ENCODE results near the gene SLC4A9. TPM values are rescaled to one million over a fixed set of nuclear protein-coding genes. Genes with fewer than 3 reads are reported as not detected.

Gene SLC4A9
- total and polyA plus RNA-seq, 4 donors = not detected

DNA sequence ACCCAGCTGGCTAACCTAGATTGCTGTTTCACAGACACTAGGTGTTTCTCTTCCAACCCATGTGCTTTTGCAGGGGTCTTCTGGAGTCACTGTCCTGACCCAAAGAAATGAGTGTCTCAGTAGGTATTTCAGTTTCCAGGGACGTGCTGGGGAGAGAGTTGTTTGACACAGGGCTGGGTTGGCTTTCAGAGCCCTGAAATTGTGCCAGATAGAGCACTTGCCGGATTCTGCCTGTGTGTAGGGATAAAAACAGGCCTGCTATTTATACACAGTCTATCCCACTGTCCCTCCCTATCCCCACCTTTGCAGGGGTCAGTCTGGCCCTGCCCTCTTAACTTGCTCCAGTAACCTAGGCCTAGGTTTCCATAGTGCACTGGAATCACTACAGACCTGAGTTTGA lies 12.6 kb upstream of the SLC4A9 start:
- H3K4me3 ChIP-seq (ENCODE audit: low read depth in 1 of 3, low read length in 3 of 3) = no peak overlapping the region
- DNase-seq (ENCODE audit: low spot score) = no peak
- TF ChIP-seq, protein P1, sequence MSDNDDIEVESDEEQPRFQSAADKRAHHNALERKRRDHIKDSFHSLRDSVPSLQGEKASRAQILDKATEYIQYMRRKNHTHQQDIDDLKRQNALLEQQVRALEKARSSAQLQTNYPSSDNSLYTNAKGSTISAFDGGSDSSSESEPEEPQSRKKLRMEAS (IDR thresholded peaks at IDR 0.05) = no peak
- TF ChIP-seq, protein P2, sequence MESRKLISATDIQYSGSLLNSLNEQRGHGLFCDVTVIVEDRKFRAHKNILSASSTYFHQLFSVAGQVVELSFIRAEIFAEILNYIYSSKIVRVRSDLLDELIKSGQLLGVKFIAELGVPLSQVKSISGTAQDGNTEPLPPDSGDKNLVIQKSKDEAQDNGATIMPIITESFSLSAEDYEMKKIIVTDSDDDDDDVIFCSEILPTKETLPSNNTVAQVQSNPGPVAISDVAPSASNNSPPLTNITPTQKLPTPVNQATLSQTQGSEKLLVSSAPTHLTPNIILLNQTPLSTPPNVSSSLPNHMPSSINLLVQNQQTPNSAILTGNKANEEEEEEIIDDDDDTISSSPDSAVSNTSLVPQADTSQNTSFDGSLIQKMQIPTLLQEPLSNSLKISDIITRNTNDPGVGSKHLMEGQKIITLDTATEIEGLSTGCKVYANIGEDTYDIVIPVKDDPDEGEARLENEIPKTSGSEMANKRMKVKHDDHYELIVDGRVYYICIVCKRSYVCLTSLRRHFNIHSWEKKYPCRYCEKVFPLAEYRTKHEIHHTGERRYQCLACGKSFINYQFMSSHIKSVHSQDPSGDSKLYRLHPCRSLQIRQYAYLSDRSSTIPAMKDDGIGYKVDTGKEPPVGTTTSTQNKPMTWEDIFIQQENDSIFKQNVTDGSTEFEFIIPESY (IDR thresholded peaks at IDR 0.05) = no peak
- TF ChIP-seq TAF1 (conservative IDR thresholded peaks at IDR 0.05) (no peak), FOXA2 (IDR thresholded peaks at IDR 0.05) (no peak)
- peak overlapping the region in 1 of 2 donors; percentile 0 for H3K27ac ChIP-seq (ENCODE audit: low read depth in 1 of 2, low read length in 2 of 2)
- H3K9ac ChIP-seq (ENCODE audit: low read depth in 1 of 2, low read length in 2 of 2) = peak overlapping the region; percentile 52
- no peaks in the 10 kb centered on the region for H3K36me3 ChIP-seq (ENCODE audit: control insufficient read depth in 4 of 4, insufficient read depth in 3 of 4, low read depth in 1 of 4, low read length in 3 of 4)
- H3K9me3 ChIP-seq (ENCODE audit: control insufficient read depth in 4 of 4, low read length in 3 of 4) = no peaks in the 10 kb centered on the region
- H3K27me3 ChIP-seq (ENCODE audit: control insufficient read depth in 4 of 4, insufficient read depth in 4 of 4, low read length in 3 of 4) = no peaks in the 10 kb centered on the region
- WGBS = 27% methylated on average over 2 of the region's 2 CpGs
- H3K4me1 ChIP-seq (ENCODE audit: control insufficient read depth in 4 of 4, insufficient read depth in 4 of 4, low read length in 3 of 4) = peaks cover 0 to 17% (median 13%) of the 10 kb centered on the region in 4 donors

DNA sequence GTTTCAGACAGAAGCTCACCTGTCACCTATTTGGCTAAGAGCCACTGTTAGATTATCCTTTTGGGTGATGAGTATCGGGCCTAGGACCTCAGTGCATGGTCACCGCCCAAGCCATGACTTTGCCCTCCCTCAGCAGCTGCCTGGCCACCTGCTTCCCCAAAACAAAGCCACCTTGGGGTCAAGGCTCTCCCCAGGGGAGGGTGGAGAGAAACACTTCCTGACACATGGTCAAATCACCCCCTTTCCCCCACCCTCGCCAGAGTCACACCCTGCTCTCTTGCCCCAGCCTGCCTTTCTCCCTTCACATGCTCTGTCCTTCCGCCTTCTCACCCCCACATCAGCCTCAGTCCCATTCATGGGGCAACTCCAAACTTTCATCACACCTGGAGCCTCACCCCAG lies 11.9 kb upstream of the SLC4A9 start:
- no peaks in the 10 kb centered on the region for H3K27me3 ChIP-seq (ENCODE audit: control insufficient read depth in 4 of 4, insufficient read depth in 4 of 4, low read length in 3 of 4)
- no peaks in the 10 kb centered on the region for H3K36me3 ChIP-seq (ENCODE audit: control insufficient read depth in 4 of 4, insufficient read depth in 3 of 4, low read depth in 1 of 4, low read length in 3 of 4)
- H3K27ac ChIP-seq (ENCODE audit: low read depth in 1 of 2, low read length in 2 of 2) = no peak overlapping the region
- no peak for TF ChIP-seq RAD21 (IDR thresholded peaks at IDR 0.05)
- TF ChIP-seq YY1 (IDR thresholded peaks at IDR 0.05) = no peak
- TF ChIP-seq RXRA (IDR thresholded peaks at IDR 0.05) = no peak
- no peak for TF ChIP-seq HNF4A (conservative IDR thresholded peaks at IDR 0.05)
- TF ChIP-seq FOXA1 (IDR thresholded peaks at IDR 0.05) = no peak
- TF ChIP-seq FOXA2 (IDR thresholded peaks at IDR 0.05) = no peak
- no peak for TF ChIP-seq GABPA (IDR thresholded peaks at IDR 0.05 in 1 of 2, conservative IDR thresholded peaks at IDR 0.05 in 1 of 2)
- no peak for TF ChIP-seq SP1 (IDR thresholded peaks at IDR 0.05)
- TF ChIP-seq, protein P3, sequence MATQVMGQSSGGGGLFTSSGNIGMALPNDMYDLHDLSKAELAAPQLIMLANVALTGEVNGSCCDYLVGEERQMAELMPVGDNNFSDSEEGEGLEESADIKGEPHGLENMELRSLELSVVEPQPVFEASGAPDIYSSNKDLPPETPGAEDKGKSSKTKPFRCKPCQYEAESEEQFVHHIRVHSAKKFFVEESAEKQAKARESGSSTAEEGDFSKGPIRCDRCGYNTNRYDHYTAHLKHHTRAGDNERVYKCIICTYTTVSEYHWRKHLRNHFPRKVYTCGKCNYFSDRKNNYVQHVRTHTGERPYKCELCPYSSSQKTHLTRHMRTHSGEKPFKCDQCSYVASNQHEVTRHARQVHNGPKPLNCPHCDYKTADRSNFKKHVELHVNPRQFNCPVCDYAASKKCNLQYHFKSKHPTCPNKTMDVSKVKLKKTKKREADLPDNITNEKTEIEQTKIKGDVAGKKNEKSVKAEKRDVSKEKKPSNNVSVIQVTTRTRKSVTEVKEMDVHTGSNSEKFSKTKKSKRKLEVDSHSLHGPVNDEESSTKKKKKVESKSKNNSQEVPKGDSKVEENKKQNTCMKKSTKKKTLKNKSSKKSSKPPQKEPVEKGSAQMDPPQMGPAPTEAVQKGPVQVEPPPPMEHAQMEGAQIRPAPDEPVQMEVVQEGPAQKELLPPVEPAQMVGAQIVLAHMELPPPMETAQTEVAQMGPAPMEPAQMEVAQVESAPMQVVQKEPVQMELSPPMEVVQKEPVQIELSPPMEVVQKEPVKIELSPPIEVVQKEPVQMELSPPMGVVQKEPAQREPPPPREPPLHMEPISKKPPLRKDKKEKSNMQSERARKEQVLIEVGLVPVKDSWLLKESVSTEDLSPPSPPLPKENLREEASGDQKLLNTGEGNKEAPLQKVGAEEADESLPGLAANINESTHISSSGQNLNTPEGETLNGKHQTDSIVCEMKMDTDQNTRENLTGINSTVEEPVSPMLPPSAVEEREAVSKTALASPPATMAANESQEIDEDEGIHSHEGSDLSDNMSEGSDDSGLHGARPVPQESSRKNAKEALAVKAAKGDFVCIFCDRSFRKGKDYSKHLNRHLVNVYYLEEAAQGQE (IDR thresholded peaks at IDR 0.05) = no peak
- no peak for TF ChIP-seq NR2F2 (IDR thresholded peaks at IDR 0.05)
- TF ChIP-seq, protein P4, sequence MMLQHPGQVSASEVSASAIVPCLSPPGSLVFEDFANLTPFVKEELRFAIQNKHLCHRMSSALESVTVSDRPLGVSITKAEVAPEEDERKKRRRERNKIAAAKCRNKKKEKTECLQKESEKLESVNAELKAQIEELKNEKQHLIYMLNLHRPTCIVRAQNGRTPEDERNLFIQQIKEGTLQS (IDR thresholded peaks at IDR 0.05) = no peak
- TF ChIP-seq, protein P2 (IDR thresholded peaks at IDR 0.05) = no peak
- TF ChIP-seq HNF4G (IDR thresholded peaks at IDR 0.05) = no peak
- TF ChIP-seq, protein P5, sequence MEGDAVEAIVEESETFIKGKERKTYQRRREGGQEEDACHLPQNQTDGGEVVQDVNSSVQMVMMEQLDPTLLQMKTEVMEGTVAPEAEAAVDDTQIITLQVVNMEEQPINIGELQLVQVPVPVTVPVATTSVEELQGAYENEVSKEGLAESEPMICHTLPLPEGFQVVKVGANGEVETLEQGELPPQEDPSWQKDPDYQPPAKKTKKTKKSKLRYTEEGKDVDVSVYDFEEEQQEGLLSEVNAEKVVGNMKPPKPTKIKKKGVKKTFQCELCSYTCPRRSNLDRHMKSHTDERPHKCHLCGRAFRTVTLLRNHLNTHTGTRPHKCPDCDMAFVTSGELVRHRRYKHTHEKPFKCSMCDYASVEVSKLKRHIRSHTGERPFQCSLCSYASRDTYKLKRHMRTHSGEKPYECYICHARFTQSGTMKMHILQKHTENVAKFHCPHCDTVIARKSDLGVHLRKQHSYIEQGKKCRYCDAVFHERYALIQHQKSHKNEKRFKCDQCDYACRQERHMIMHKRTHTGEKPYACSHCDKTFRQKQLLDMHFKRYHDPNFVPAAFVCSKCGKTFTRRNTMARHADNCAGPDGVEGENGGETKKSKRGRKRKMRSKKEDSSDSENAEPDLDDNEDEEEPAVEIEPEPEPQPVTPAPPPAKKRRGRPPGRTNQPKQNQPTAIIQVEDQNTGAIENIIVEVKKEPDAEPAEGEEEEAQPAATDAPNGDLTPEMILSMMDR (IDR thresholded peaks at IDR 0.05; ENCODE audit: low read depth, low read length, missing input control) = no peak
- TF ChIP-seq EGR1 (IDR thresholded peaks at IDR 0.05; ENCODE audit: low read depth in 2 of 2) = no peak
- TF ChIP-seq, protein P1 (IDR thresholded peaks at IDR 0.05) = no peak
- no peaks in the 10 kb centered on the region for H3K9me3 ChIP-seq (ENCODE audit: control insufficient read depth in 4 of 4, low read length in 3 of 4)
- no peak for DNase-seq (ENCODE audit: low spot score)
- peaks cover 0 to 17% (median 13%) of the 10 kb centered on the region in 4 donors for H3K4me1 ChIP-seq (ENCODE audit: control insufficient read depth in 4 of 4, insufficient read depth in 4 of 4, low read length in 3 of 4)
- WGBS = 66% methylated on average over 4 of the region's 4 CpGs
- no peak overlapping the region for H3K4me3 ChIP-seq (ENCODE audit: low read depth in 1 of 3, low read length in 3 of 3)
- no peak overlapping the region for H3K9ac ChIP-seq (ENCODE audit: low read depth in 1 of 2, low read length in 2 of 2)
